GM10847 (cell line): Measurements from ENCODE around the gene BCL7B.

ENCODE experiments used
- POLR2A ChIP-seq: IDR thresholded peaks from 2 replicates; pipeline ENCODE4 v1.6.1; 2011; ENCODE audit not compliant: insufficient read length; ENCODE audit errors: extremely low read depth

BCL7B gene

GRCh38 chr7:73578342-73579128 is 21.0 kb upstream of the BCL7B start, which contains the start of gene TBL2:
TBL2 (minus strand) TSS chr7:73578579; CDS start chr7:73578549, 30 bp downstream.
- TF ChIP-seq POLR2A = peak; percentile 98

DNA sequence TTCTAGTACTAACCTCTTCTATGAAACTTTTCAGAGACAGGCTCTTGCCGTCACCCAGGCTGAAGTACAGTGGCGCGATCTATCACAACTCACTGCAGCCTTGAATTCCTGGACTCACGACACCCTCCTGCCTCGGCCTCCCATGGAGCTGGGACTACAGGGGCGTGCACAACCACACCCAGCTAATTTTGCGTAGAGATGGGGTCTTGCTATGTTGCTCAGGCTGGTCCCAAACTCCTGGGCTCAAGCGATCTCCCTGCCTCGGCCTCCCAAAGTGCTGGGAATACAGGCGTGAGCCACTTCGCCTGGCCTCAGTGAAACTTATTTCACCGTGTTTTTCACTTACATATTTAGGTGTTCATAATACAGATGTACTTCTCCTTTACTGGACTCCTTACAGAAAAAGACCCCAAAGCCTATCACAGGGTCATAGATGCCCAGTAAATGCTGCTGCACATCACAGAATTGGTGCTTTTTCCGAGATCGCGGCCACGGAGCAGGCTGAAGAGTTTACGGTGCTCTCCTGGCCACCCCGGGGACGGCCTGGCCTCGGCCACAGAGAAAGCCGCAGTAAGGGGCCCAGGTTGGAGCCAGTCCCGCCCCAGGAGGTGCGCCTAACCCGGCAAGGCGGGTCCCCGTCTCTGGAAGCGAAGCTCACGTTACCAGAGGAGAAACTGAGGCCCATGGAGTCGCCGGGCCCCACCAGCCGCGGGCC is 20.3 kb upstream of the BCL7B start:
- no peak for TF ChIP-seq POLR2A

DNA sequence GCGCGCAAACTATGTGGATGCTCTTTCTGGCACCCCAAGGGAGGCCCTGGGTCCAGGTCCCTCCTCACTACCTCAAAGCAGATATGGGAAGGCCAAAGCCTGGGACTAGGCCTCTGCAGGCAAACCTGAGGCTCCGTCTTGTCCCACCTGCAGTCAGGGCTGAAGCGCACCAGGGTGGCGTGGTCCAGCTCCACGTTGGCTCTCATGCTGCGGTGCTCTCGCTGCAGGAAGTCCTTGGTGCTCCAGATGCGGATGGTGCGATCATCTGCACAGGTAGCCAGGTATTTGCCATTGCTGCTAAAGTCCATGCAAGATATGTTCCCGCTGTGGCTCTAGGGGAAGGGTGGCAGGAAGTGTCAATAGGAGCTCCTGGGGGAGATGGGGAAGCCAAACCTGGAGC is 16.3 kb upstream of the BCL7B start:
- no peak for TF ChIP-seq POLR2A

- TF ChIP-seq POLR2A = no peak
These were observed 15.8 kb upstream of the BCL7B start for GRCh38 chr7:73573276-73573675.

DNA sequence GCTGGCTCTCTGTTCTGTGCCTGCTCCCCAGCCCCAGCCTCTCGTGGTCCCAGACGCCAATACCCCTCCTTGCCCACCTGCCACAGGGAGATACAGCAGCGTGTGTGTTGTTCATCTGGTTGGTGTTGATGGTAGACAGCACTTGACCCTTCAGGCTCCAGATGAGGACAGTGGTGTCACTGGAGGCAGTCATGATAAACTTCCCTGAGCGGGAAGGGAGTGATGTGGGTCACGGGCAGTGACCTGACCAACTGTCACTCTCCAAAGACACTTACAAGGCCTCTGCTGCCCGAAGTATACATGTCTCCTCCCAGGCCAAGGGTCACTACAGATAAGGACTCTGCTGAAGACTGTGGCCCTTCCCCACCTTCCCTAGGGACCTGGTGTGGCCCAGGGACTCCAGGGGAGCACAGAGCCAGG is 15.3 kb upstream of the BCL7B start:
- TF ChIP-seq POLR2A = no peak

DNA sequence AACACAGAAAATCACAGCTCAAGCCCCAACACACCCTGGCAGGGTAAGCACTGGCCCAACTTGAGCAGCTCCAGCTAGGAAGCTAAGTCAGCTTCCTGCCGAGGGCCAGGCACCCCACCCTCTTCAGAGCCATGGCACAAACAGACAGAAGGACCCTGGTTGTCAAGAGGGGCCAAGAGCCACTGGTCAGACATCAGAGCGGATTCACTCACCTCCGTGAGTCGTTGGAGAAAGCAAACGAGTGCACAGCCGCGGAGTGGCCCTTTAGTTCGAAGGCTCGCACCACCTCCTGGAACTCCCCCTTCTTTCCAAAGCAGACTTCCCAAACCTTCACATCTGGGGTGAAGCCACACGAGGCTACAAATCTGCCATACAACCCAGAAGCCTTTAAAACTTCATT is 13.5 kb upstream of the BCL7B start:
- TF ChIP-seq POLR2A = no peak

DNA sequence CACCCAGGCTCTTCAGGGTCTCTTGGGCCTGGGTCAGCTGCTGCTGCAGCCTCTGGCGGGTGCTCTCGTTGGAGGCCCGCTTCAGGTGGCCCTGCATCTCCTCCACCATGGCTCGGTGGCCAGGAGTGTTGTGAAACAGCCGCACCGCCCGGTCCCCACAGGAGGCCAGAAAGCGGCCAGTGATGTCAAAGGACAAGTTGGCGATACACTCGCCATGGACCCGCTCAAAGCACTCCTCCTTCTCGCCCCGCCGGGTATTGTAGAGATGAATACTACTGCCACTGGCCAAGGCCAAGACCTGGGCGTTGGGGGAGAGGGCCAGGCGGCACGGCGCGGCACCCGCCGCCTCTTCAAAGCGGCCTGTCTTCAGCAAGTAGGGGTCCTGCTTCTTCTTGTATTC is 13.0 kb upstream of the BCL7B start:
- TF ChIP-seq POLR2A = no peak

DNA sequence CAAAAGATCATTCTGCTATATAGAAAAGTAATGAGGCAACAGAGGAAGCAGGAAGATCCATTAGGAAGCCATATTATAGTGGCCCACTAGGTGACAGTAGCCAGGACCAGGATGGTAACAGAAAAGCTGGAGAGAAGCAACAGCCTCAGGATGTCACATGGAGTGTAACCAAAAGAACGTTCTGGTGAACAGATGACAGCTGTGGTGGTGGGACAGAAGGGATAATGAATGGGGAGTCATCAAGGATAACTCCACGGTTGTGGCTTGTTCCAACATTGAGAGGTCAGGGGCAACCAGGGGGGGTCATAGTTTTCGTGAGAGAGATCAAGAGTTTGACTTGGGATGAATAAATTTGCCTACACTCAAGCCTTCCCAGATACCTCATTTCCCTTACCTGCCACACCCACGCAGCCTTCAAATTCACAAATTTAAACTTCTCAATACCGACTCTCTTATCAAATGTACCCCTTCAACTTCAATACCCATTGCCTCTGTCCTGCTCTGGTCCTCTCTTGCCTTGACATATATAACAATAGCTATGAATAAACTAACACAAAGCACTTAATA is 11.6 kb upstream of the BCL7B start:
- no peak for TF ChIP-seq POLR2A

GRCh38 chr7:73567846-73568685 is 10.6 kb upstream of the BCL7B start:
- TF ChIP-seq POLR2A = no peak

- TF ChIP-seq POLR2A = no peak
These were observed 9.7 kb upstream of the BCL7B start for GRCh38 chr7:73567140-73567539.

DNA sequence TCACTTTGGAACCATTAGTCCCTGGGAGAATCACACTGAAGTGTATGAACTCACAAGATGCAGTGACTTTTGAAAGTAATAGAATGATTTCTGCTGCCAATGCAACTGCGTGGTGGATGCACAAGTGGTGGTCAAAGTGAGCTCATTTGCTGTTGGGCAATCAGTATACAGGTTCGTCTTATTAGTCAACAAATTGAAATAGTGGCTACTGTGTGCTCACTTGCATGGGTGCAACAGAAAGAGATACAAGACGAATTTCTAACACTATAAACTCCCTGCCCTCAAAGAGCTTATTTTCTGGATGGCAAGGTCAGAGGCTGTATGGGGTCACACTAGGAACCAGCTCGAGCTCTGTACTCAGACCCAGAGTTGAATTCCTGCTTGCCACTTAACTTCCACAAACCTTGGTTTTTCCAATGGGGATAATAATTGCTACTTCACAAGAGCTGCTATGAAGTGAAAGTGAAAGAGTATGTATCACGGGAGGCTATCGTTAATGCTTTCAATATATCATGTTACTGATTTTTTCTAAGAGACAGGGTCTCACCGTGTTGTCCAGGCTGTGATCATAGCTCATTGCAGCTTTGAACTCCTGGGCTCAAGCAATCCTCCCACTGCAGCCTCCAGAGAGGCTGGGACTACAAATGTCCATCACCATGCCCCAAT is 8.3 kb upstream of the BCL7B start:
- TF ChIP-seq POLR2A = no peak

- TF ChIP-seq POLR2A = no peak
These were observed 2.8 kb upstream of the BCL7B start for GRCh38 chr7:73560109-73560835.

GRCh38 chr7:73557108-73557396 is 438 bp downstream of the BCL7B start:
- TF ChIP-seq POLR2A = no peak
